ENCODE results near the gene CPA5. TPM values are rescaled to one million over a fixed set of nuclear protein-coding genes. Genes with fewer than 3 reads are reported as not detected.
A peak's percentile ranks its signal among the peaks of the same experiment; 100 is the strongest.

CPA5 gene
- total and polyA plus RNA-seq, 2 of the 8 experiments (the other 6 are each of a cell fraction or from before 2014, with no cell fraction given) = 0.12 TPM; not detected in 1

GRCh38 chr7:130386876-130387275 lies 42.3 kb downstream of the CPA5 start:
- ChIA-PET CTCF (ENCODE audit: partially characterized antibody) (no interaction called here), POLR2A (ENCODE audit: partially characterized antibody) (no interaction called here)
- H3K14ac ChIP-seq (ENCODE audit: insufficient read length) = no peak overlapping the region
- TF ChIP-seq CBX5 (IDR thresholded peaks at IDR 0.05; ENCODE audit: low read depth, low read length) (no peak), ATF2 (IDR thresholded peaks at IDR 0.05; ENCODE audit: low read length) (no peak), SIRT6 (IDR thresholded peaks at IDR 0.05; ENCODE audit: low read length) (no peak)

More at GRCh38 chr7:130386876-130387275, 42.3 kb downstream of the CPA5 start:
- WGBS, 2 experiments (ENCODE audit: extremely low coverage in 1 of 2, insufficient coverage in 1 of 2, insufficient read length in 1 of 2, insufficient replicate concordance in 2 of 2, low coverage in 1 of 2, low lambda C conversion rate in 2 of 2, missing lambda C conversion rate in 1 of 2) = 91% methylated on average over 3 of the region's 3 CpGs; no CpG with 5 or more reads in 1 of the 2 experiments
- no peak overlapping the region for H3K4ac ChIP-seq (replicated peaks; ENCODE audit: insufficient read length, low read depth, low read length)
- FAIRE-seq (no peak), DNase-seq (ENCODE audit: low read depth in 1 of 2, low spot score in 2 of 2) (peak in 1 of 2 experiments; percentile 14)
- no peak overlapping the region for H3K4me2 ChIP-seq (ENCODE audit: insufficient read depth in 1 of 2, low read depth in 2 of 2, low read length in 2 of 2)
- H3K18ac ChIP-seq (ENCODE audit: extremely low read depth, low read length) = no peak overlapping the region
- no peak overlapping the region for H3K23ac ChIP-seq (ENCODE audit: insufficient read length)
- H4K91ac ChIP-seq (replicated peaks; ENCODE audit: insufficient read length, low read length) = no peak overlapping the region
- H3K9ac ChIP-seq (replicated peaks in 1 of 4; ENCODE audit: extremely low read depth in 1 of 4, low read depth in 3 of 4, low read length in 3 of 4) = no peak overlapping the region
- no peaks in the 10 kb centered on the region for H3K23me2 ChIP-seq (ENCODE audit: low read depth, low read length)
- H2BK12ac ChIP-seq (ENCODE audit: low read depth, low read length) = no peak overlapping the region
- H3K79me1 ChIP-seq (ENCODE audit: low read depth, low read length) = no peaks in the 10 kb centered on the region
- no peaks in the 10 kb centered on the region for H4K20me1 ChIP-seq (replicated peaks in 1 of 2; ENCODE audit: control insufficient read depth in 1 of 2, insufficient read depth in 2 of 2, low read length in 2 of 2)
- H3K36me3 ChIP-seq (ENCODE audit: control insufficient read depth in 2 of 4, insufficient read depth in 4 of 4, low read length in 3 of 4) = no peaks in the 10 kb centered on the region
- H3K79me2 ChIP-seq (ENCODE audit: control insufficient read depth in 1 of 2, insufficient read depth in 2 of 2, low read length in 2 of 2) = no peaks in the 10 kb centered on the region
- no peak overlapping the region for H2AFZ ChIP-seq (ENCODE audit: low read length)
- H4K8ac ChIP-seq (ENCODE audit: extremely low read depth, insufficient read depth, low read length) = no peak overlapping the region
- no peak overlapping the region for H3K4me3 ChIP-seq (ENCODE audit: extremely low read depth in 1 of 4, insufficient read depth in 2 of 4, low read depth in 3 of 4, low read length in 4 of 4)
- no peak overlapping the region for H3K56ac ChIP-seq (replicated peaks; ENCODE audit: insufficient read length, low read depth, low read length)
- no peak overlapping the region for H2BK15ac ChIP-seq (ENCODE audit: low read length)
- no peak overlapping the region for H4K5ac ChIP-seq (ENCODE audit: insufficient read length, low read depth, low read length)
- no peak overlapping the region for H2BK120ac ChIP-seq (replicated peaks; ENCODE audit: low read depth, low read length)
- H2AK5ac ChIP-seq (ENCODE audit: low read depth, low read length) = no peak overlapping the region
- no peak overlapping the region for H3K27ac ChIP-seq (ENCODE audit: low read depth, low read length)
- no peak overlapping the region for H2BK5ac ChIP-seq (ENCODE audit: low read depth, low read length)
- H3K27me3 ChIP-seq (replicated peaks in 1 of 4; ENCODE audit: control insufficient read depth in 3 of 4, extremely low read depth in 1 of 4, insufficient read depth in 3 of 4, low read length in 3 of 4) = no peaks in the 10 kb centered on the region; a peak in 1 of 7 replicates
- H2BK20ac ChIP-seq (ENCODE audit: low read length) = no peak overlapping the region
- H3K4me1 ChIP-seq (replicated peaks in 1 of 4; ENCODE audit: control insufficient read depth in 3 of 4, insufficient read depth in 4 of 4, low read length in 3 of 4) = no peaks in the 10 kb centered on the region
- no peaks in the 10 kb centered on the region for H3K9me3 ChIP-seq (ENCODE audit: insufficient read depth in 2 of 2, low read depth in 1 of 2, low read length in 1 of 2)

Measured in H1 (cell line).